A549 (cell line): ENCODE results near the gene KIAA0513.

Experiments
- CBX2 ChIP-seq: fragments of 200-600 bp; sonication (generic); IDR thresholded peaks from 2 replicates; pipeline ENCODE4 v1.6.1; 2016; ENCODE audit warnings: low read depth, mild to moderate bottlenecking, borderline replicate concordance
- CBX8 ChIP-seq: fragments of 200-600 bp; sonication (generic); IDR thresholded peaks from 2 replicates; pipeline ENCODE4 v1.6.1; 2016
- CEBPB ChIP-seq, 2 experiments: fragments of >200 bp in 1 of 2; sonication (Bioruptor Twin) in 1 of 2; formaldehyde crosslinking in 1 of 2; IDR thresholded peaks; 2 replicates each; pipeline ENCODE4 v1.6.1; 2012 to 2016
- EP300 ChIP-seq, 2 experiments: fragments of >200 bp; sonication (Bioruptor Twin); formaldehyde crosslinking; IDR thresholded peaks; 2 replicates in 1 of 2; 3 replicates in 1 of 2; pipeline ENCODE4 v1.6.1; 2016 to 2017
- FOSB ChIP-seq: fragments of 250-450 bp; sonication (Bioruptor Pico); IDR thresholded peaks from 2 replicates; pipeline ENCODE4 v1.5.0; 2020; ENCODE audit warnings: mild to moderate bottlenecking, moderate library complexity
- HOXA7 ChIP-seq: fragments of 250-450 bp; sonication (Bioruptor Pico); IDR thresholded peaks from 2 replicates; pipeline ENCODE4 v1.5.0; 2020; ENCODE audit warnings: mild to moderate bottlenecking, moderate library complexity
- MAFK ChIP-seq: fragments of 450-650 bp; IDR thresholded peaks from 2 replicates; pipeline ENCODE4 v1.6.1; 2014; ENCODE audit not compliant: partially characterized antibody
- POLR2A ChIP-seq: IDR thresholded peaks from 2 replicates; pipeline ENCODE4 v1.6.1; 2012; ENCODE audit warnings: mild to moderate bottlenecking, low read length
- RAD21 ChIP-seq, 2 experiments: fragments of >200 bp in 1 of 2; sonication (Bioruptor Twin) in 1 of 2; formaldehyde crosslinking in 1 of 2; IDR thresholded peaks in 1 of 2; conservative IDR thresholded peaks in 1 of 2; 2 replicates in 1 of 2; 3 replicates in 1 of 2; pipeline ENCODE4 v1.6.1; 2012 to 2018; ENCODE audit warnings: inconsistent platforms in 1 of 2
- RFX5 ChIP-seq: fragments of 450-650 bp; IDR thresholded peaks from 2 replicates; pipeline ENCODE4 v1.7.1; 2014; ENCODE audit warnings: antibody characterized with exemption, mild to moderate bottlenecking, moderate library complexity
- TF ChIP-seq, protein P1 (sequence below): fragments of >200 bp; sonication (Bioruptor Twin); formaldehyde crosslinking; IDR thresholded peaks from 3 replicates; pipeline ENCODE4 v1.5.1; 2016

DNA sequence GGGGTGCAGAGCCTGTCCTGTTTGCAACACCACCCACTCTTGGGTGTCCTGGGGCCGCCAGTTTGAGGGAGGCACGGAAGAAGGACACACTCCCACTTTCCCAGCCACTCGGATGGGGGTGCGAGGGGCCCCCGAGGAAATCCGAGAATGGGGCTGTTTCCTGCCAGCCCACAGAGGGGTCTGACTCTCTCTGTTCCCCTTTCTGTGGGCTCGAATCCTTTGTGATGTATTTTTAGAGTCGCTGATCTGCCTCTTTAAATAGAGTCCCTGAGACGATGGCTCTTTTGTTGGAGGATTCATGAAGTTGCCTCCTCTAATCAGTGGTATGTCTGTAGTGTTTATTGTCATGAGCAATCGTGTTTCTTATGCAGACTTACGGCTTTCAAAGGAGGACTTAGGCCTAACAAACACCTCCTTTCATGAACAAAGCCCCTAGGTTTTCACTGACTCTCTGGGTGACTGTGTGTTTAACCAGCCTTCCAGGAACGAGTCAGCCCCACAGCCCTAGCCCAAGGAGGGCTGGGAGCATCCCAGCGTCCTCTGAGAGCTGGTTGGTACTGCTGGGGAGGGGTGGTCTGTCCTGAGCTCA lies 55.5 kb downstream of the KIAA0513 start:
- TF ChIP-seq, protein P1, sequence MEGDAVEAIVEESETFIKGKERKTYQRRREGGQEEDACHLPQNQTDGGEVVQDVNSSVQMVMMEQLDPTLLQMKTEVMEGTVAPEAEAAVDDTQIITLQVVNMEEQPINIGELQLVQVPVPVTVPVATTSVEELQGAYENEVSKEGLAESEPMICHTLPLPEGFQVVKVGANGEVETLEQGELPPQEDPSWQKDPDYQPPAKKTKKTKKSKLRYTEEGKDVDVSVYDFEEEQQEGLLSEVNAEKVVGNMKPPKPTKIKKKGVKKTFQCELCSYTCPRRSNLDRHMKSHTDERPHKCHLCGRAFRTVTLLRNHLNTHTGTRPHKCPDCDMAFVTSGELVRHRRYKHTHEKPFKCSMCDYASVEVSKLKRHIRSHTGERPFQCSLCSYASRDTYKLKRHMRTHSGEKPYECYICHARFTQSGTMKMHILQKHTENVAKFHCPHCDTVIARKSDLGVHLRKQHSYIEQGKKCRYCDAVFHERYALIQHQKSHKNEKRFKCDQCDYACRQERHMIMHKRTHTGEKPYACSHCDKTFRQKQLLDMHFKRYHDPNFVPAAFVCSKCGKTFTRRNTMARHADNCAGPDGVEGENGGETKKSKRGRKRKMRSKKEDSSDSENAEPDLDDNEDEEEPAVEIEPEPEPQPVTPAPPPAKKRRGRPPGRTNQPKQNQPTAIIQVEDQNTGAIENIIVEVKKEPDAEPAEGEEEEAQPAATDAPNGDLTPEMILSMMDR = no peak
- no peak for TF ChIP-seq RFX5
- TF ChIP-seq MAFK = no peak
- TF ChIP-seq CBX2 = no peak
- TF ChIP-seq CBX8 = no peak
- TF ChIP-seq FOSB (CRISPR knock-in tag) = no peak
- no peak for TF ChIP-seq EP300 (IDR thresholded peaks at IDR 0.05)
- TF ChIP-seq HOXA7 (CRISPR knock-in tag) = no peak
- no peak for TF ChIP-seq CEBPB (IDR thresholded peaks at IDR 0.05)
- no peak for TF ChIP-seq POLR2A
- no peak for TF ChIP-seq RAD21 (conservative IDR thresholded peaks at IDR 0.05 in 1 of 2, IDR thresholded peaks at IDR 0.05 in 1 of 2)
